GM19395 (cell line): Measurements from ENCODE around the gene SLC2A13.
A peak's percentile ranks its signal among the peaks of the same experiment; 100 is the strongest.
"Not testable (repeated sequence)": the region's sequence is repeated elsewhere in the genome, so short reads cannot be mapped to it uniquely, and the experiment has no call there.

Experiments
- ATAC-seq: cut with Tn5 transposase; IDR thresholded peaks from one replicate; pipeline ENCODE4 v1.9.1; 2021; ENCODE audit warnings: mild to moderate bottlenecking, moderate library complexity; ENCODE audit not compliant: unreplicated experiment

Gene SLC2A13

DNA sequence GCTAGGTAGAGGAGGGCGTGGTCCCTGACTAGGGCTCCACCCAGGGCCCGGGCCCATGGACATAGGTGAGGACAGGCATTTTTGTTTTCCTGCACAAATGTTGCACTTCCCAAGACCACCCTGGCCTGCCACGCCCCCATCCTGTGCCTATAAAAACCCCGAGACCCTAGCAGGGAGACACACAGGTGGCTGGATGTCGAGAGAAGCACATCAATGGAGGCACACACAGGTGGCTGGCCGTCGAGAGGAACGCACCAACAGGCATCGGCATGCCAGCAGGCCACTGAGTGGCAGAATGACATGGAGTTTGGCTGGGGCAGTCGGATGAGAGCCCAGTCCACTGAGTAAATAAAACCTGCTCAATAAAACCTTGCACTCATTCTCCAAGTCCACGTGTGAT lies 328.4 kb downstream of the SLC2A13 start:
- ATAC-seq, result no peak

DNA sequence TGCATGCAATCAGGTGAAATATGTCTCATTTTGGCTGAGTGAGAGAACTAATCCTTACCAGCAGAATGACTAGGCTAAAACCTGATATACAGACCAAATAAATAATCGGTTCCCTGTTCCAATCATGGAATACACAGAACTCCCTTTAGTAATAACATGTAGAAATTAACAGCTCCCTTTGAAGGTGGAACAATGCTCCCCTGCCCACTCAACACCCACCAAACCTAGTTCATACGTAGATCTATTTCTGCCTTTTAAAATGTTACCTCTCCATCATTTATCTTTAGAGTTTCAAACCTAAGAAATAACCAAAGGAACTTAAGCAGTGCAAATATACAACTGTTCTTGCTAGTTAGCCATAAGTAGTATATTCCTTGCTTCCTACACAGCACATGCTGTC lies 332.6 kb downstream of the SLC2A13 start:
- no peak for ATAC-seq

DNA sequence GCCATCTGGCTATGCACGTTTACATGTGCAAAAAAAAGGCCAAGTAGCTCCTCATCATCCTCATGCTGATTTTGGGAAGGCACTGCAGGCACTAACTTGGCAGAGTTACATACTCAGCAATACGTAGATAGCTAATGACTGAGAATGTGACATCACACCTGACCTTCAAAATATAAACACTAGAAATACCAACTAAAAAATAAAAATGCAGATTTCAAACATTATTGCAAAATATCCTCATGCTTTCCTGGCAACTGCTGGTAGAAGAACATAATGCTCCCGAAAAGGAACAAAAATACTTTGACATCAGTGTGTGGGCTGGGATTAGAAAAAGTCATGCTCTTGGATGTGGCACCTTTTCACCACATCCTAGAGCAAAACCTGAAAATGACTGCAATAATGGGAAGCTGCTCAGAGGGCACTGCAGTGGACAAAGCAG lies 333.0 kb downstream of the SLC2A13 start:
- no peak for ATAC-seq

DNA sequence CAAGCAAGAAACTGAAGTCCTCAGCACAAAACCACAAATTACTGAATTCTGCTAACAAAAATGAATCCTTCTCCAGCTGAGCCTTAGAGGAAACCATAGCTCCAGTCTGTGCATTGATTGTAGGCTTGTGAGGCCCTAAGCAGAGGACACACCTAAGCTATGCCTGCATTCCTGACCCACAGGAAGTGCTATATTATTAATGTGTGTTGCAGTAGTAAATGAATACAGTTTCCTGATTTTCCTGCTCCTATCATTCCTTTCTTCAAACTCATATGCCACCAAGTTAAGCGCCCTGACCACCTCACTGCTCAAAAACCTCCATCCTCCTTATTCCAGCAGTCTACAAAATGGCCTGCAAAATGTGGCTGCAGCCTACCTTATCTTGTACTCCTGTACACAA lies 334.4 kb downstream of the SLC2A13 start:
- ATAC-seq, result no peak

DNA sequence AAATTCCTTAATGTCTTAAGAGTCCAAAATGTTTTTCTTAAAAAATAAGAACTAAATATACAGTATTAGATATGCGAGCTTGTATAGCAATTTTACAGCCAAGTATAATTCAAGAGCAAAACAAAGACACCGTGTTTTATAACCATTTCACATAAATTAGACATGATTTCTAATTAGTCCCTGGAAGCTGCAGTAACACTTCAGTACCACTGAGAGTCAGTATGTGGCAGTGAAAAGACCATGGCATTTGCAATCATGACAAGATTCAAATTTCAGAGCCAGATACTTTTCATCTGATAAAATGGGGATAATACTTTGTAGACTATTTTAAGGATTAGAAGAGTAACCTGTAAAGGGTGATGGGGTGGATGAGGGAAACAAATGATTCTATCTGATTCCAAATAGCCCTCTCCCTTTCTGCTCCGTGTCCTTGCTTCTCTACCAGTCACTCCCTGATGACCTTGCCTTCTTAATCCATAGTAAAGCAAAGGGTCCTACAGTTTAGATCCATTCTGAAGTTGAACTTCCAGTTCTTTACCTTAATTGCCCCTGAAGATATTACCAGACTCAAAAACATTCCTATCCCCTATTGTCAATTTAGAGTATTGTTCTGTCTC lies 340.8 kb downstream of the SLC2A13 start:
- ATAC-seq, result peak; percentile 75

DNA sequence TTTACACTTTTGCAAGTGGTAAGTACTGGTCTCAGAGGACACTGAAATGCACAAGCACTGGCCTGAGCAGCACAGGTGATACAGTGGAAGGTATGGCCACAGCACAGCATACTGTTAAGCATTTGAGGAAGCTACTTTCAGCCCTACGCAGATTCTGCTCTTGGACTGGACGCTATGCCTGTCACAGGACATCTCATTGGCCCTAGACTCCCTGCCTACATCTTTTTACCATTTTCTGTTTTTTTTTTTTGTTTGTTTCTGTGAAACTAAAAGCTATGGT lies 342.1 kb downstream of the SLC2A13 start:
- no peak for ATAC-seq

DNA sequence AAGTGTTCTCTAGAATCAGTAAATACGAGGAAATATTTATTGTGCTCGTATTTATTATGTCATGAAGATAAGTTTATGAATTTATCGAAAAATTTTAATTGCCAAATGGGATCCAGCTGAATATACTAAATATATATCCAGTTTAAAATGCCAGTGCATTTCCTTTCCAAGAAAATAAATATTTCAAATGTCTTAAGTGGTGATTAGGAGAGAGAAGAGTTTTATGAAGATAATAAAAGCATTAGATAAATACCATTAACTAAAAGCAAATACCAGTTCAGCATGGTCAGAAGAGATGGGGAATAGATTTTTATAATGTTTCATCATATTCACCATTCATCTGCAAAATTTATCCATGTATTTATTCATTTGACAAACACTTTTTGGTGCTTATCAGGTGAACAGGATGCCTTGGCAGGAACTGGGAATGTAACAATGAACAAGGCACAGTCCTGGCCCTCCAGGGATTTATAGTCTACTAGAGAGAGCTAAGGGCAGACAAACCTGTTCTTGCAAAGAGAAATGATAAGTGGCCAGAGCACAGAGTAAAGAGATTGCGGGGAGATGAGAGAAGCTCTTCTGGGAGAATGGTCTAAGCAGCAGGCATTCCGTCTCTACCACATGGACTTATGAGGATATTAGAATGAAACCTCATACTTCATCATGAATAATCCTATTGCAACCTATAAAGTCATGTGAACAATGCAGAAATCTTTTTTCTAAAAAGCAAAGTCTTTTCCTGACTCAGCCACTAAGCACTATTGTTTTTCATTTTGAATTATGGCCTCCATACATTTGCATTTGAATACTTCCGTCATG lies 342.6 kb downstream of the SLC2A13 start:
- no peak for ATAC-seq

DNA sequence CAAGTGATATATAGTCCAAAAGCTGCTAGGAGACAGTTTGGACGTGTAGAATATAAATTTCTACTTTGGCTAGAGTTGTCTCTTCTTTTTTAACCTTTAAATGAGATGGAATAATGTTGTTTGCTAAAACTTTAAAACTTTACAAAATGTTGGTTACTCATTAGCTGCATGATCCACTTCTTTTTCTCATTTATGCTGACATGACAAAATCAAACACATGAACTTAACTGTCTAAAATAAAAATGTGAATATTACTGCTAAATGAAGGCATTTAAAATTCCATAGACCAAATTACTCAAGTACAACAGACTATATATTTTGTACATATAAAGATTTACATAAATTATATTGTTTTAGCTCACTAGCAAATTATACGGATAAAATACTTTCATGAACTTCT lies 350.4 kb downstream of the SLC2A13 start:
- no peak for ATAC-seq

DNA sequence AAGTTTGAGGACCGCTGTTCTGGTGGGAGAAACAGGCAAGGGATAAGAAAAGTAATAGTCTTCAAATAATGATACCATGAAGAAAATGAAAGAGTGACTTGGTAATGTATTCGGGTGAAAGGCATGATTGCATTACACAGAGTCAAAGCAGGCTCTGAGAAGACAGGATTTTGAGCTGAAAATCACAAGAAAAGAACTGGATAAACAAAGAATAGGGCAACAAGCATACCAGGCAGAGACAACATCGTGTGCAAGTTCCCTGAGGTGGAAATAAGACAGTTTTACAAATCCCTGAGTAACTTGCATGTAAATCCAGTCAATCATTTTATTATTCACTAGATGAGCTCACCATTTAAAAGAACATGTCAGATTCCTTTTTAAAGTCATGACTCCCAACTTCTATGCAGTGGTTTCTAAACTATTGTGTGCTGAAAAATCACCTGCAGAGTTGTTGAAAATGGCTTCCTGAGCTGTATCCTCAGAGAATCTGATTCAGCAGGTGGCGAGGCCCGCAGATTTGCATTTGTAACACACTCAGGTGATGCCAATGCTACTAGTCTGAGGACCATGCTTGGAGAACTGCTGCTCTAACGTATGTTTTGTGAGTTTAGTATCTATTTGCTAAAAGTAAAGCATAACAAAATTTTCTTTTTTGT lies 353.3 kb downstream of the SLC2A13 start:
- ATAC-seq, result no peak

DNA sequence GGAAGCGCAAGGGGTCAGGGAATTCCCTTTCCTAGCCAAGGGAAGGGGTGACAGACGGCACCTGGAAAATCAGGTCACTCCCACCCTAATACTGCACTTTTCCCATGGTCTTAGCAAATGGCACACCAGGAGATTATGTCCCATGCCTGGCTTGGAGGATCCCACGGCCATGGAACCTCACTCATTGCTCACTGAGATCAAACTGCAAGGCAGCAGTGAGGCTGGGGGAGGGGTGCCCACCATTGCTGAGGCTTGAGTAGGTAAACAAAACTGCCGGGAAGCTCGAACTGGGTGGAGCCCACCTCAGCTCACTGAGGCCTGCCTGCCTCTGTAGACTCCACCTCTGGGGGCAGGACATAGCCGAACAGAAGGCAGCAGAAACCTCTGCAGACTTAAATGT lies 359.7 kb downstream of the SLC2A13 start:
- not testable (repeated sequence) for ATAC-seq

DNA sequence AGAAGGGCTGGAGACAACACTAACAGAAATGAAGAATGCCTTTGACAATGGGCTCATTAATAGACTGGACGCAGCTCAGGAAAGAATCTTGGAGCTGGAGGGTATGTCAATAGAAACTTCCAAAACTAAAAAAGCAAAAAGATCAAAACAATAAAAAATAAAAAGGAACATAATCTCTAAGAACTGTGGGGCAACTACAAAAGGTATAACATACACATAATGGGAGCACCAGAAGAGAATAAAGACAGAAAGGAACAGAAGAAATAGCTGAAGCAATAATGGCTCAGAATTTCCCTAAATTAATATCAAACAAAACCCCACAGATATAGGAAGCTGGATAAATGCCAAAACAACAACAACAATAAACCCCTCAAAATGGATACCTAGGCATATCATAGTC lies 362.2 kb downstream of the SLC2A13 start:
- no peak for ATAC-seq

DNA sequence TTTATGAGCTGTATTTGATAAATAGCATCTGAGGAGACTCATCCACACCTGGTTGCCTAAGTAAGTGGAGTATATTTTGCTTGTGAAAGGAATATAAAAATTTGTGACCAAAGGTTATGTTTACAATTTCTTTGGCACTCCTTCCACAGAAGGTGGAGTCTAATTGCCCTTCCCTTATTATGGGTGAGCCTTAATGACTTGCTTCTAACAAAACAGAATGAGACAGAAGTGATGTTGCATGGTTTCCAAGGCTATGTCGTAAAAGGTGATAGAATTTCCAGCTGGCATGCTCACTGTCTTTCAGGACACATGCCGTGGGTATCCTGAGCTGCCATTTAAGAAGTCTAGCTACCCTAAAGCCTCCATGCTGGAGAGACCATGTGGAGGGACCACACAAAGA lies 369.5 kb downstream of the SLC2A13 start:
- no peak for ATAC-seq

DNA sequence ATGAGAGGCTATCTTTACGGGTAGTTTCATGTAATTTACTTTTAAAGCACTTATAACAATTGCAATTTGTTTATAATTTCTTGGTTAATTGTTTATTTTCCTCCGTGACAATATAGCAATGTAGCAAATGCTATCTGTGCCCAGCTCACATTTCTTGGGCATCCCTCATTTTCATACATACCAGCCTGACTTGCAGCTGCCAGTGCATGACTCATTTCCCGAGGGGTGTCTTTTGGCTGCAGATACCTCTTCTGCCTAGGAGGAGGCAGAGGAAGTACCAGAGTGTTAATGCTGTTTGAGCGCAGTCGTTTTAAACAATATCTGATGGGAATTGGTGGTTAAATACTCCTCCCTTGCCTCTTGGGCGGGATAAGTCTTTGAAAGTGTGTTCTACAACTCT lies 382.1 kb downstream of the SLC2A13 start:
- ATAC-seq, result no peak

DNA sequence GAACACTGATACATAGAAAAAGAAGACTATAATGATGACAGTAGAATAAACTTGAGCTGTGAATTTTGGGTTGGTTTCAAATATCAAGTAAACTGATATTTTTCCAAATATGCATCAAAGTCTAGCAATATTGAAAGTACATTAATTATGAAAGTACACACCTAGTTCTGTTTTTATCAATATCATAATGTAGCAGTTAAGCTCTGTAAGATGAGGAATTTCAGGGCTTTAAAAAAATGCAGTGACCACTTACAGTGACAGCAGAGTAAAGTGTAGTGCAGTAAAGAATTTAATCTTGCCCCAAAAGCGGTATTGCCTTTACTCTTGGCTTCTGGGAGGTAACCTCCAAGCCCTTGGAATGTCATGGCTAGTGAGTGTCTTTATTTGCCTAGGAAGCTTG lies 383.4 kb downstream of the SLC2A13 start:
- no peak for ATAC-seq

DNA sequence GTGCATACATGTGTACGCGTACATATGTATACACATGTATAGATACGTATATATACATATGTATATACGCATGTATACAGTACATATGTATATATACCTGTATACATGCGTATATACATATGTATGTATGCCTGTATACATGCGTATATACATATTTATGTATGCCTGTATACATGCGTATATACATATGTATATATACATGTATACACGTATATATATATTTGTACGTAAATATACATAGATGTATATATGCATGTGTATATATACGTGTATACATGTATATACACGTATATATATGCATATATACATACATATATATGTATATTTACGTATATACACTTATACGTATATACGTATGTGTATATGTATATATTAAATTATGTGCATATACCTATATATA lies 392.3 kb downstream of the SLC2A13 start:
- ATAC-seq, result no peak

DNA sequence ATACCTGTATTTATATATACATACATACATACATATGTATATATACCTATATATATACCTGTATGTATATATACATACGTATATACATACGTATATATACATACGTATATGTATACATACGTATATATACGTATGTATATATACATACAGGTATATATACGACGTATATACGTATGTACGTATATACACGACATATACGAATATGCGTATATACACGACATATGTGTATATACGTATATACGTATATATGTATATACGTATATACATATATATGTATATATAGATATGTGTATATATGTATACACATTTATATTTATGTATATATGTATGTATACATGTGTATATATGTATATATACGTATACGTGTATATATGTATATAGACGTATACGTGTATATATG lies 393.5 kb downstream of the SLC2A13 start:
- ATAC-seq, result no peak
